Heart left ventricle (tissue), 13 donors: ENCODE data around the gene PCBD1.

Experiments used
- POLR2A ChIP-seq, 2 donors: fragments of 450-650 bp; IDR thresholded peaks; one replicate each; pipeline ENCODE4 v1.6.1; 2017; ENCODE audit warnings: antibody characterized with exemption in 2 of 2, mild to moderate bottlenecking in 2 of 2, moderate library complexity in 2 of 2
- TF ChIP-seq, protein P1 (sequence below), 12 donors: fragments of 200-600 bp; sonication (generic) in 4 of 12; IDR thresholded peaks; one replicate each; pipeline versions ENCODE4 v1.5.0 to v1.8.0; 2018 to 2022; ENCODE audit warnings: antibody characterized with exemption in 12 of 12, mild to moderate bottlenecking in 5 of 12
- donor health status: ischemic (EF 13 %, LVEDD 7.1; RV severe dilation, severe dysfunction).
- donor health status: DM: no; HTN: yes; CAD: no.
- donor health status: DM: no; HTN: no; CAD: no.
- donor health status: ischemic (EF 25% LVEDD 6.9; RV normal size, moderate dysfunction).
- donor health status: ischemic (EF 25% LVEDD 5.7; RV mildly dilated, moderate dysfunction).
- donor health status: ischemic (EF 35%, LVEDD 5.7; RV mildly dilated, moderate dysfunction).
- donor health status: nonischemic (EF 11% LVEDD 7.7; RV severe dilation, severe dysfunction).
- donor health status: DM: yes; HTN: yes; CAD: no.
- donor health status: PGD.
- donor health status: ischemic (EF 29% LVEDD 5.4; RV normal size, mild dysfunction).
- donor health status: nonischemic (EF 23%, LVEDD 6.1; RV moderate dilation, normal function).

DNA sequence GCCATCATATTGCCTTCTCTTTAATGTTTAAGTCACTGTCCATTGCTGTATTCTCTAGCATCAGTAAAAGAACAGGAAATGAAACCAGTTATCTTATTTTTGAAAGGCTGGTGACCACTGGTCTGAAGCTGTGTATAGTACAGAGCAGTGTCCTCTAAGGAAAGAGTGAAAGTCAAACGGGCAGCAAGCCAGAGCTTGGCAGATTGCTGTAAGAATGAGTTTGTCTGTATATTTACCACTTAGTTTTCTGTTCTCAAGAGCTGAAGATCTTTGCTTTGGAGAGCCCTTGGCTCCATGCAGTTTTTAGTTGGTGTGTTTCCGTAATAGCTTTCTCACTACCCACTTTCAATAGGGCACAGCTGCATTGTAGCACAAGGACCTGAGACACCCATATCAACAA, 31.9 kb downstream of the PCBD1 start:
- TF ChIP-seq, protein P1, sequence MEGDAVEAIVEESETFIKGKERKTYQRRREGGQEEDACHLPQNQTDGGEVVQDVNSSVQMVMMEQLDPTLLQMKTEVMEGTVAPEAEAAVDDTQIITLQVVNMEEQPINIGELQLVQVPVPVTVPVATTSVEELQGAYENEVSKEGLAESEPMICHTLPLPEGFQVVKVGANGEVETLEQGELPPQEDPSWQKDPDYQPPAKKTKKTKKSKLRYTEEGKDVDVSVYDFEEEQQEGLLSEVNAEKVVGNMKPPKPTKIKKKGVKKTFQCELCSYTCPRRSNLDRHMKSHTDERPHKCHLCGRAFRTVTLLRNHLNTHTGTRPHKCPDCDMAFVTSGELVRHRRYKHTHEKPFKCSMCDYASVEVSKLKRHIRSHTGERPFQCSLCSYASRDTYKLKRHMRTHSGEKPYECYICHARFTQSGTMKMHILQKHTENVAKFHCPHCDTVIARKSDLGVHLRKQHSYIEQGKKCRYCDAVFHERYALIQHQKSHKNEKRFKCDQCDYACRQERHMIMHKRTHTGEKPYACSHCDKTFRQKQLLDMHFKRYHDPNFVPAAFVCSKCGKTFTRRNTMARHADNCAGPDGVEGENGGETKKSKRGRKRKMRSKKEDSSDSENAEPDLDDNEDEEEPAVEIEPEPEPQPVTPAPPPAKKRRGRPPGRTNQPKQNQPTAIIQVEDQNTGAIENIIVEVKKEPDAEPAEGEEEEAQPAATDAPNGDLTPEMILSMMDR (IDR thresholded peaks at IDR 0.05): no peak
- TF ChIP-seq POLR2A (IDR thresholded peaks at IDR 0.05): no peak
